Spleen (tissue), 11 donors: ENCODE results near the gene CBX3. TPM values are rescaled to one million over a fixed set of nuclear protein-coding genes. Genes with fewer than 3 reads are reported as not detected.

Experiments
- DNase-seq: peaks from one replicate; pipeline ENCODE4 v3.0.0-alpha.2; 2020
- H3K27ac ChIP-seq, 8 donors: fragments of 200-600 bp; sonication (generic) in 7 of 8; 1 replicate in 4 of 8; 2 replicates in 4 of 8; pipeline versions ENCODE4 v1.5.0 to v1.8.0; 2016 to 2021; ENCODE audit warnings: inconsistent platforms in 4 of 8, mild to moderate bottlenecking in 4 of 8, moderate library complexity in 1 of 8
- H3K27me3 ChIP-seq, 7 donors: fragments of 200-600 bp; sonication (generic) in 6 of 7; replicated peaks in 1 of 7; 1 replicate in 4 of 7; 2 replicates in 3 of 7; pipeline versions ENCODE4 v1.5.0 to v1.8.0; 2016 to 2021; ENCODE audit warnings: inconsistent platforms in 3 of 7, mild to moderate bottlenecking in 1 of 7
- H3K36me3 ChIP-seq, 6 donors: fragments of 200-600 bp; sonication (generic) in 5 of 6; 1 replicate in 4 of 6; 2 replicates in 2 of 6; pipeline versions ENCODE4 v1.5.0 to v1.8.0; 2016 to 2021; ENCODE audit warnings: inconsistent platforms in 2 of 6
- H3K4me1 ChIP-seq, 6 donors: fragments of 200-600 bp; sonication (generic) in 5 of 6; 1 replicate in 3 of 6; 2 replicates in 3 of 6; pipeline versions ENCODE4 v1.5.0 to v1.8.0; 2016 to 2021; ENCODE audit warnings: inconsistent platforms in 3 of 6
- H3K4me3 ChIP-seq, 8 donors: fragments of 200-600 bp; sonication (generic) in 7 of 8; 1 replicate in 4 of 8; 2 replicates in 4 of 8; pipeline versions ENCODE4 v1.5.0 to v1.8.0; 2016 to 2021; ENCODE audit warnings: inconsistent platforms in 4 of 8, mild to moderate bottlenecking in 4 of 8, moderate library complexity in 2 of 8
- H3K9me3 ChIP-seq, 8 donors: fragments of 200-600 bp; sonication (generic) in 7 of 8; 1 replicate in 4 of 8; 2 replicates in 4 of 8; pipeline versions ENCODE4 v1.5.0 to v1.8.0; 2016 to 2021; ENCODE audit warnings: inconsistent platforms in 4 of 8
- CTCF ChIP-seq, 11 experiments: fragments of 200-600 bp in 7 of 11; fragments of 450-650 bp in 4 of 11; sonication (generic) in 4 of 11; IDR thresholded peaks in 8 of 11; conservative IDR thresholded peaks in 3 of 11; 1 replicate in 7 of 11; 2 replicates in 4 of 11; pipeline versions ENCODE4 v1.4.0 to v1.8.0; 2016 to 2021; ENCODE audit warnings: antibody characterized with exemption in 11 of 11, inconsistent platforms in 4 of 11, mild to moderate bottlenecking in 1 of 11
- POLR2A ChIP-seq, 3 donors: fragments of 450-650 bp; IDR thresholded peaks; one replicate each; pipeline ENCODE4 v1.5.1; 2017; ENCODE audit warnings: antibody characterized with exemption in 3 of 3, mild to moderate bottlenecking in 1 of 3
- POLR2AphosphoS5 ChIP-seq, 3 donors: sonication (generic); formaldehyde crosslinking; IDR thresholded peaks; one replicate each; pipeline ENCODE4 v1.5.1; 2017; ENCODE audit warnings: antibody characterized with exemption in 3 of 3
- WGBS, 5 donors: extraction: QIAGEN DNeasy Blood & Tissue Kit in 3 of 5; methylation state at CpG; one replicate each; pipeline versions ENCODE4 v1.1.5 to v1.1.7; 2013 to 2018; 5-methylcytosine and 5-hydroxymethylcytosine counted together
- intact Hi-C: fragments of 100-400 bp; cut with DNase I; formaldehyde crosslinking; loops from one replicate; pipeline ENCODE4 v1.15.0; 2023; ENCODE audit warnings: low total_unique reads
- polyA plus RNA-seq, 3 donors: library from polyadenylated mRNA; stranded (reverse); fragments of 200-250 nt; gene quantifications; one replicate each; pipeline ENCODE4 v1.2.1, GENCODE V29; 2013
- total RNA-seq, 7 donors: library from RNA; depleted of rRNA in 3 of 7; stranded (reverse); fragments of >200 nt in 3 of 7; fragmentation: NEBNext Ultra II Directional in 4 of 7; extraction: Animal tissue kit (Norgen Biotek cat#: 25700) in 4 of 7; gene quantifications; one replicate each; pipeline versions ENCODE4 v1.1.0 to v1.2.1, GENCODE V29; 2016 to 2021
- donor health status: healthy with polysubstance abuse.
- donor health status: DM: no; HTN: no; CAD: no; lungs with moderate emphysema.
- donor health status: DM: no; HTN: no; CAD: no.
- donor health status: Bipolar disorder and iron deficiency.
- donor health status: healthy.
- donor health status: DM: no; HTN: no; CAD: no.
- donor health status: DM: yes; HTN: yes; CAD: no.

CBX3 gene
- total and polyA plus RNA-seq, 10 donors, result 87.3 to 146 (median 109) TPM

- 87 to 93% (median 89%) methylated on average over 10 of the region's 10 CpGs for WGBS, 5 donors
- peak overlapping the region in 5 of 8 donors; percentile 8 to 60 (median 29) for H3K27ac ChIP-seq
- intact Hi-C loops, result no loop called here
- no peaks in the 10 kb centered on the region for H3K27me3 ChIP-seq
- no peak for DNase-seq
- H3K4me3 ChIP-seq, result no peak overlapping the region
- H3K4me1 ChIP-seq, result peaks cover 0 to 91% (median 45%) of the 10 kb centered on the region in 6 donors
- TF ChIP-seq POLR2AphosphoS5 (IDR thresholded peaks at IDR 0.05) (peak in 1 of 3 donors; percentile 51), CTCF (IDR thresholded peaks at IDR 0.05 in 8 of 11, conservative IDR thresholded peaks at IDR 0.05 in 3 of 11) (no peak), POLR2A (IDR thresholded peaks at IDR 0.05) (no peak)
- peaks cover 0 to 61% (median 29%) of the 10 kb centered on the region in 6 donors for H3K36me3 ChIP-seq
- no peaks in the 10 kb centered on the region for H3K9me3 ChIP-seq
These were observed 16.3 kb upstream of the CBX3 start for GRCh38 chr7:26185131-26185843.

GRCh38 chr7:26185844-26186180, 15.7 kb upstream of the CBX3 start:
- DNase-seq, result no peak
- no peaks in the 10 kb centered on the region for H3K9me3 ChIP-seq
- H3K4me1 ChIP-seq, result peaks cover 0 to 91% (median 48%) of the 10 kb centered on the region in 6 donors
- H3K36me3 ChIP-seq, result peaks cover 0 to 67% (median 34%) of the 10 kb centered on the region in 6 donors
- intact Hi-C loops, result no loop called here
- 89 to 95% (median 92%) methylated on average over 1 of the region's 1 CpG for WGBS, 5 donors
- H3K27me3 ChIP-seq, result no peaks in the 10 kb centered on the region
- H3K4me3 ChIP-seq, result no peak overlapping the region
- no peak for TF ChIP-seq POLR2AphosphoS5 (IDR thresholded peaks at IDR 0.05)
- no peak for TF ChIP-seq POLR2A (IDR thresholded peaks at IDR 0.05)
- peak overlapping the region in 5 of 8 donors; percentile 8 to 60 (median 29) for H3K27ac ChIP-seq

- WGBS, 5 donors, result 81 to 91% (median 86%) methylated on average over 5 of the region's 5 CpGs
- intact Hi-C loops, result no loop called here
- H3K4me3 ChIP-seq, result no peak overlapping the region
- H3K4me1 ChIP-seq, result peaks cover 5 to 91% (median 55%) of the 10 kb centered on the region in 6 donors
- peak overlapping the region in 3 of 8 donors; percentile 8 to 37 (median 28) for H3K27ac ChIP-seq
- H3K36me3 ChIP-seq, result peaks cover 0 to 75% (median 42%) of the 10 kb centered on the region in 6 donors
- no peak for TF ChIP-seq POLR2A (IDR thresholded peaks at IDR 0.05)
- peak in 1 of 3 donors; percentile 71 for TF ChIP-seq POLR2AphosphoS5 (IDR thresholded peaks at IDR 0.05)
- no peaks in the 10 kb centered on the region for H3K9me3 ChIP-seq
- no peak for DNase-seq
- no peaks in the 10 kb centered on the region for H3K27me3 ChIP-seq
These were observed 14.9 kb upstream of the CBX3 start for GRCh38 chr7:26186364-26187311.

GRCh38 chr7:26187380-26188205, 14.0 kb upstream of the CBX3 start:
- intact Hi-C loops, result no loop called here
- Histone ChIP-seq H3K9me3 (no peaks in the 10 kb centered on the region), H3K4me3 (no peak overlapping the region), H3K36me3 (peaks cover 2 to 84% (median 52%) of the 10 kb centered on the region in 6 donors), H3K27me3 (no peaks in the 10 kb centered on the region), H3K4me1 (peaks cover 14 to 91% (median 60%) of the 10 kb centered on the region in 6 donors), H3K27ac (peak overlapping the region in 2 of 8 donors; percentile 37 to 39)
- no peak for DNase-seq
- 71 to 87% (median 78%) methylated on average over 11 of the region's 11 CpGs for WGBS, 5 donors
- TF ChIP-seq CTCF (IDR thresholded peaks at IDR 0.05 in 8 of 11, conservative IDR thresholded peaks at IDR 0.05 in 3 of 11) (no peak), POLR2AphosphoS5 (IDR thresholded peaks at IDR 0.05) (peak in 1 of 3 donors; percentile 76), POLR2A (IDR thresholded peaks at IDR 0.05) (no peak)
